ENCODE results near the gene TNNI3K. TPM values are rescaled to one million over a fixed set of nuclear protein-coding genes. Genes with fewer than 3 reads are reported as not detected.

Gene TNNI3K
- total and polyA plus RNA-seq, 10 of the 15 experiments (the other 5 are each of a cell fraction or from before 2014, with no cell fraction given), result 0.14 to 1.6 (median 0.44) TPM; not detected in 4

- H3K4me3 ChIP-seq, result no peak overlapping the region
- intact Hi-C loops (cut with micrococcal nuclease; ENCODE audit: unreplicated experiment) (no loop called here), in situ Hi-C loops (cut with MboI) (loop anchor here (25.0 kb wide), 1 partner anchor 634 kb away; no protein-coding TSS in a partner anchor)
- no peak overlapping the region for H3K4me2 ChIP-seq (ENCODE audit: control insufficient read depth, insufficient read depth)
- ChIA-PET RAD21 (ENCODE audit: unreplicated experiment) (interaction anchor here (1.1 kb wide), 1 partner anchor 632 kb away, joined by 3 read pairs; no protein-coding TSS in a partner anchor), POLR2A (no interaction called here), CTCF (interaction anchor here (0.6 to 1.0 kb wide), 2 partner anchors 262 to 467 kb away, joined by 3 read pairs; no protein-coding TSS in a partner anchor), SMC1A (ENCODE audit: uncharacterized antibody, unreplicated experiment) (interaction anchor here (0.9 kb wide), 1 partner anchor 632 kb away, joined by 4 read pairs; no protein-coding TSS in a partner anchor)
- no TSS peak for BruUV-seq (replicated peaks)
- no peaks in the 10 kb centered on the region for H3K79me2 ChIP-seq (ENCODE audit: control insufficient read depth, insufficient read depth, low read length)
- H3K9me3 ChIP-seq (replicated peaks; ENCODE audit: control insufficient read depth, insufficient read depth, low read length), result no peaks in the 10 kb centered on the region
- TF ChIP-seq ASH2L (IDR thresholded peaks at IDR 0.05; ENCODE audit: borderline replicate concordance, low read depth) (no peak), FOXM1 (IDR thresholded peaks at IDR 0.05; ENCODE audit: low read depth, low read length) (no peak), E4F1 (IDR thresholded peaks at IDR 0.05; ENCODE audit: borderline replicate concordance, partially characterized antibody) (no peak), POU2F2 (IDR thresholded peaks at IDR 0.05; ENCODE audit: borderline replicate concordance, low read depth, low read length) (no peak)
- H3K27ac ChIP-seq (ENCODE audit: control insufficient read depth, insufficient read depth), result no peak overlapping the region
- no peaks in the 10 kb centered on the region for H3K27me3 ChIP-seq (replicated peaks in 1 of 2; ENCODE audit: control insufficient read depth in 2 of 2, insufficient read depth in 2 of 2, low read length in 1 of 2)
- H3K4me1 ChIP-seq (ENCODE audit: control insufficient read depth, insufficient read depth, low read length), result no peaks in the 10 kb centered on the region
- H3K36me3 ChIP-seq (ENCODE audit: control insufficient read depth in 2 of 2, insufficient read depth in 2 of 2, low read length in 1 of 2), result no peaks in the 10 kb centered on the region
- no peak overlapping the region for H3K9ac ChIP-seq (ENCODE audit: control insufficient read depth, insufficient read depth, low read length)
- ATAC-seq (no peak), FAIRE-seq (no peak), DNase-seq (ENCODE audit: low read depth, low spot score) (no peak)
- H4K20me1 ChIP-seq (ENCODE audit: control insufficient read depth, insufficient read depth), result no peaks in the 10 kb centered on the region
- H2AFZ ChIP-seq (ENCODE audit: control insufficient read depth, low read depth, low read length), result no peak overlapping the region
- WGBS (ENCODE audit: insufficient coverage, insufficient replicate concordance, low lambda C conversion rate, missing lambda C conversion rate), result 2% methylated on average over 3 of the region's 3 CpGs
Measured at GRCh38 chr1:74471470-74471869, 236.3 kb downstream of the TNNI3K start.

- H3K79me2 ChIP-seq (ENCODE audit: control insufficient read depth, insufficient read depth, low read length), result no peaks in the 10 kb centered on the region
- H3K9ac ChIP-seq (ENCODE audit: control insufficient read depth, insufficient read depth, low read length), result no peak overlapping the region
- no peak for ATAC-seq
- H3K36me3 ChIP-seq (ENCODE audit: control insufficient read depth in 2 of 2, insufficient read depth in 2 of 2, low read length in 1 of 2), result no peaks in the 10 kb centered on the region
- DNase-seq (ENCODE audit: low read depth, low spot score), result no peak
- ChIA-PET RAD21 (ENCODE audit: unreplicated experiment) (no interaction called here), CTCF (no interaction called here), SMC1A (ENCODE audit: uncharacterized antibody, unreplicated experiment) (interaction anchor here (1.1 to 1.4 kb wide), 2 partner anchors 9 to 28 kb away, joined by 3 read pairs; no protein-coding TSS in a partner anchor), POLR2A (no interaction called here)
- no peaks in the 10 kb centered on the region for H3K27me3 ChIP-seq (replicated peaks in 1 of 2; ENCODE audit: control insufficient read depth in 2 of 2, insufficient read depth in 2 of 2, low read length in 1 of 2)
- WGBS (ENCODE audit: insufficient coverage, insufficient replicate concordance, low lambda C conversion rate, missing lambda C conversion rate), result 18% methylated on average over 6 of the region's 6 CpGs
- no peaks in the 10 kb centered on the region for H3K9me3 ChIP-seq (replicated peaks; ENCODE audit: control insufficient read depth, insufficient read depth, low read length)
- H3K27ac ChIP-seq (ENCODE audit: control insufficient read depth, insufficient read depth), result no peak overlapping the region
- H3K4me2 ChIP-seq (ENCODE audit: control insufficient read depth, insufficient read depth), result no peak overlapping the region
- TF ChIP-seq ZNF622 (IDR thresholded peaks at IDR 0.05) (no peak), SMAD1 (IDR thresholded peaks at IDR 0.05; ENCODE audit: low read depth, partially characterized antibody) (no peak), TCF12 (IDR thresholded peaks at IDR 0.05; ENCODE audit: low read depth, low read length) (no peak), HDAC2 (IDR thresholded peaks at IDR 0.05) (no peak), CBX3 (IDR thresholded peaks at IDR 0.05; ENCODE audit: borderline replicate concordance, low read depth) (no peak), SP1 (IDR thresholded peaks at IDR 0.05; ENCODE audit: low read depth, low read length) (no peak), REST (IDR thresholded peaks at IDR 0.05; ENCODE audit: low read depth, low read length) (no peak), ZSCAN29 (IDR thresholded peaks at IDR 0.05) (no peak)
- BruUV-seq (replicated peaks), result no TSS peak
- H3K4me3 ChIP-seq, result no peak overlapping the region
- in situ Hi-C loops (cut with MboI), result loop anchor here (25.0 kb wide), 1 partner anchor 637 kb away; no protein-coding TSS in a partner anchor
- no peaks in the 10 kb centered on the region for H3K4me1 ChIP-seq (ENCODE audit: control insufficient read depth, insufficient read depth, low read length)
- no peak overlapping the region for H2AFZ ChIP-seq (ENCODE audit: control insufficient read depth, low read depth, low read length)
- FAIRE-seq, result no peak
- H4K20me1 ChIP-seq (ENCODE audit: control insufficient read depth, insufficient read depth), result no peaks in the 10 kb centered on the region
- intact Hi-C loops (cut with micrococcal nuclease; ENCODE audit: unreplicated experiment), result no loop called here
Measured at GRCh38 chr1:74474585-74474984, 239.4 kb downstream of the TNNI3K start.

Data from GM12878 (cell line).